Endothelial cell of umbilical vein (primary cell): ENCODE results near the gene CTBP1. TPM values are rescaled to one million over a fixed set of nuclear protein-coding genes. Genes with fewer than 3 reads are reported as not detected.

Source experiments
- BruUV-seq: library from RNA; stranded (reverse); fragments of 400-500 nt; replicated peaks from 2 replicates; lab custom pipeline; 2021; lab: Mats Ljungman, UMichigan
- CTCF ChIA-PET: fragments of 300-600, 350-600 bp; sonication (Branson Sonifier 250); formaldehyde crosslinking; loops from one replicate; lab custom pipeline; 2021; ENCODE audit warnings: antibody characterized with exemption, inconsistent platforms; lab: Charles Lee
- POLR2A ChIA-PET: fragments of 300-600, 350-600 bp; sonication (Branson Sonifier 250); formaldehyde crosslinking; loops from one replicate; lab custom pipeline; 2021; ENCODE audit warnings: antibody characterized with exemption, inconsistent platforms; lab: Charles Lee
- DNase-seq: peaks from one replicate; pipeline ENCODE4 v3.0.0-alpha.2; 2011; ENCODE audit warnings: low read depth, low spot score
- FAIRE-seq: peaks from 2 replicates; lab custom pipeline; 2011; peaks lifted over from hg19 to GRCh38; lab: Jason Lieb, UNC
- H2AFZ ChIP-seq: 2 replicates; pipeline ENCODE4 v1.6.0; 2012; ENCODE audit warnings: low read depth, low read length, control low read depth, inconsistent platforms
- H3K27ac ChIP-seq: 2 replicates; pipeline ENCODE4 v1.5.1; 2011; ENCODE audit warnings: low read depth, mild to moderate bottlenecking, control low read depth, low read length, moderate library complexity; ENCODE audit not compliant: insufficient read depth
- H3K27me3 ChIP-seq, 2 experiments: 2 replicates each; pipeline versions ENCODE4 v1.6.0 to v1.6.1; 2011; ENCODE audit warnings: low read length in 2 of 2, mixed read lengths in 1 of 2; ENCODE audit not compliant: control insufficient read depth in 2 of 2, insufficient read depth in 2 of 2
- H3K36me3 ChIP-seq, 2 experiments: 2 replicates in 1 of 2; 3 replicates in 1 of 2; pipeline ENCODE4 v1.5.1; 2011; ENCODE audit warnings: low read length in 2 of 2, mild to moderate bottlenecking in 1 of 2, moderate library complexity in 1 of 2; ENCODE audit not compliant: control insufficient read depth in 2 of 2, insufficient read depth in 2 of 2; ENCODE audit errors: extremely low read depth in 1 of 2
- H3K4me1 ChIP-seq: 3 replicates; pipeline ENCODE4 v1.5.1; 2011; ENCODE audit warnings: mild to moderate bottlenecking, low read length; ENCODE audit not compliant: control insufficient read depth, insufficient read depth; ENCODE audit errors: extremely low read depth
- H3K4me2 ChIP-seq: 2 replicates; pipeline ENCODE4 v1.6.1; 2011; ENCODE audit warnings: low read length, control low read depth, mixed read lengths; ENCODE audit not compliant: insufficient read depth
- H3K4me3 ChIP-seq, 3 experiments: fragments of 200-600 bp in 1 of 3; sonication (generic), shearing (Covaris generic) in 1 of 3; replicated peaks in 1 of 3; 2 replicates each; pipeline ENCODE4 v1.5.1; 2011 to 2016; ENCODE audit warnings: control low read depth in 3 of 3, low read length in 3 of 3, mild to moderate bottlenecking in 2 of 3, inconsistent platforms in 1 of 3, low read depth in 1 of 3, moderate library complexity in 1 of 3; ENCODE audit not compliant: insufficient read depth in 1 of 3
- H3K79me2 ChIP-seq: 2 replicates; pipeline ENCODE4 v1.6.0; 2012; ENCODE audit warnings: low read length, inconsistent platforms; ENCODE audit not compliant: control insufficient read depth, insufficient read depth
- H3K9ac ChIP-seq: replicated peaks from 2 replicates; pipeline ENCODE3; 2011; ENCODE audit warnings: low read length, control low read depth; ENCODE audit not compliant: insufficient read depth; ENCODE audit errors: extremely low read depth
- H3K9me1 ChIP-seq: replicated peaks from 3 replicates; pipeline ENCODE4 v1.6.0; 2011; ENCODE audit warnings: mild to moderate bottlenecking, low read length; ENCODE audit not compliant: control insufficient read depth, insufficient read depth; ENCODE audit errors: extremely low read depth
- H3K9me3 ChIP-seq: replicated peaks from 2 replicates; pipeline ENCODE4 v1.5.1; 2012; ENCODE audit warnings: low read length, inconsistent platforms; ENCODE audit not compliant: control insufficient read depth, insufficient read depth
- H4K20me1 ChIP-seq: replicated peaks from 2 replicates; pipeline ENCODE3; 2011; ENCODE audit warnings: mild to moderate bottlenecking, low read length; ENCODE audit not compliant: control insufficient read depth, insufficient read depth; ENCODE audit errors: extremely low read depth
- CTCF ChIP-seq, 2 donors: IDR thresholded peaks; 1 replicate in 1 of 2; 2 replicates in 1 of 2; pipeline ENCODE4 v1.5.1; 2011; ENCODE audit warnings: low read length in 2 of 2, mild to moderate bottlenecking in 2 of 2, moderate library complexity in 2 of 2, control low read depth in 1 of 2, inconsistent platforms in 1 of 2, low read depth in 1 of 2; ENCODE audit not compliant: insufficient read depth in 1 of 2; ENCODE audit errors: extremely low read depth in 1 of 2
- EZH2 ChIP-seq: IDR thresholded peaks from 2 replicates; pipeline ENCODE4 v1.6.1; 2012; ENCODE audit warnings: borderline replicate concordance, low read depth, mild to moderate bottlenecking, moderate library complexity, low read length, inconsistent platforms; ENCODE audit not compliant: severe bottlenecking
- FOS ChIP-seq: IDR thresholded peaks from 2 replicates; pipeline ENCODE4 v1.6.1; 2011; ENCODE audit warnings: mild to moderate bottlenecking, low read length, moderate library complexity, borderline replicate concordance; ENCODE audit not compliant: insufficient read depth
- GATA2 ChIP-seq: IDR thresholded peaks from 2 replicates; pipeline ENCODE4 v1.7.0; 2011; ENCODE audit warnings: low read depth, mild to moderate bottlenecking, moderate library complexity, mixed read lengths, low read length; ENCODE audit not compliant: insufficient read length, insufficient read depth
- JUN ChIP-seq: IDR thresholded peaks from 2 replicates; pipeline ENCODE4 v1.6.1; 2011; ENCODE audit warnings: borderline replicate concordance, low read depth; ENCODE audit not compliant: insufficient read length, insufficient read depth
- MAX ChIP-seq: IDR thresholded peaks from 2 replicates; pipeline ENCODE4 v1.6.1; 2011; ENCODE audit not compliant: insufficient read depth, insufficient read length
- MYC ChIP-seq: IDR thresholded peaks from one replicate; pipeline ENCODE4 v1.6.1; 2011; ENCODE audit warnings: mild to moderate bottlenecking, low read depth, low read length
- POLR2A ChIP-seq: IDR thresholded peaks from 2 replicates; pipeline ENCODE4 v1.6.1; 2012; ENCODE audit warnings: low read depth, mild to moderate bottlenecking, control low read depth, low read length
- POLR2AphosphoS5 ChIP-seq: IDR thresholded peaks from 2 replicates; pipeline ENCODE4 v1.6.1; 2012; ENCODE audit warnings: low read depth, mild to moderate bottlenecking, control low read depth, low read length, moderate library complexity; ENCODE audit not compliant: insufficient read depth
- dilution Hi-C: fragments of 300-500 bp; cut with MboI; formaldehyde crosslinking; loops from one replicate; pipeline ENCODE4 v1.15.0; 2019; ENCODE audit warnings: low sequenced_read_pairs; ENCODE audit not compliant: extremely low pct_ligation_motif_present
- intact Hi-C: fragments of 100-400 bp; cut with micrococcal nuclease; formaldehyde crosslinking; loops from one replicate; pipeline ENCODE4 v1.10.0; 2022
- polyA plus RNA-seq, 4 experiments: library from polyadenylated mRNA; depleted of rRNA in 3 of 4; stranded (reverse) in 3 of 4; unstranded in 1 of 4; fragments of >200 nt; gene quantifications; 2 replicates each; pipeline versions ENCODE4 v1.2.1 to v1.2.3, GENCODE V29; 2011 to 2012; ENCODE audit warnings: missing spikeins in 1 of 4
- total RNA-seq: library from RNA; stranded (reverse); gene quantifications from 2 replicates; pipeline ENCODE4 v1.2.3, GENCODE V29; 2021

Gene CTBP1
- total and polyA plus RNA-seq, 2 donors (not counting 3 experiments of a cell fraction or from before 2014, with no cell fraction given), result 165 to 167 TPM

- H3K36me3 ChIP-seq, result no peaks in the 10 kb centered on the region
- no peak overlapping the region for H3K27ac ChIP-seq
- H3K4me3 ChIP-seq, result no peak overlapping the region
- no peak for DNase-seq
- POLR2A ChIA-PET, result interaction anchor here (0.6 kb wide), 1 partner anchor 168 kb away, joined by 3 read pairs; no protein-coding TSS in a partner anchor
- TF ChIP-seq MYC, result no peak
- TF ChIP-seq POLR2AphosphoS5, result no peak
- no peak for TF ChIP-seq CTCF (IDR thresholded peaks at IDR 0.05; ENCODE audit: extremely low read depth in 1 of 2, insufficient read depth in 1 of 2, low read depth in 1 of 2, low read length in 2 of 2)
- no peak for TF ChIP-seq FOS
- TF ChIP-seq JUN, result no peak
- no peak for TF ChIP-seq GATA2
- no peak for TF ChIP-seq POLR2A
- no peak for TF ChIP-seq MAX
- TF ChIP-seq EZH2, result no peak
- H3K4me1 ChIP-seq, result no peaks in the 10 kb centered on the region
- no peak overlapping the region for H3K4me2 ChIP-seq
- CTCF ChIA-PET, result no interaction called here
- no peaks in the 10 kb centered on the region for H3K9me1 ChIP-seq
- dilution Hi-C loops, result no loop called here
- BruUV-seq, result no TSS peak
- intact Hi-C loops, result no loop called here
- no peak overlapping the region for H2AFZ ChIP-seq
- no peaks in the 10 kb centered on the region for H3K9me3 ChIP-seq
- no peaks in the 10 kb centered on the region for H4K20me1 ChIP-seq
- no peak overlapping the region for H3K9ac ChIP-seq
- no peak for FAIRE-seq
- no peaks in the 10 kb centered on the region for H3K27me3 ChIP-seq
- no peaks in the 10 kb centered on the region for H3K79me2 ChIP-seq
Observed at GRCh38 chr4:1274871-1275270, 25.9 kb upstream of the CTBP1 start.
